ENCODE measurements around the gene HSPB6.

HSPB6 gene

DNA sequence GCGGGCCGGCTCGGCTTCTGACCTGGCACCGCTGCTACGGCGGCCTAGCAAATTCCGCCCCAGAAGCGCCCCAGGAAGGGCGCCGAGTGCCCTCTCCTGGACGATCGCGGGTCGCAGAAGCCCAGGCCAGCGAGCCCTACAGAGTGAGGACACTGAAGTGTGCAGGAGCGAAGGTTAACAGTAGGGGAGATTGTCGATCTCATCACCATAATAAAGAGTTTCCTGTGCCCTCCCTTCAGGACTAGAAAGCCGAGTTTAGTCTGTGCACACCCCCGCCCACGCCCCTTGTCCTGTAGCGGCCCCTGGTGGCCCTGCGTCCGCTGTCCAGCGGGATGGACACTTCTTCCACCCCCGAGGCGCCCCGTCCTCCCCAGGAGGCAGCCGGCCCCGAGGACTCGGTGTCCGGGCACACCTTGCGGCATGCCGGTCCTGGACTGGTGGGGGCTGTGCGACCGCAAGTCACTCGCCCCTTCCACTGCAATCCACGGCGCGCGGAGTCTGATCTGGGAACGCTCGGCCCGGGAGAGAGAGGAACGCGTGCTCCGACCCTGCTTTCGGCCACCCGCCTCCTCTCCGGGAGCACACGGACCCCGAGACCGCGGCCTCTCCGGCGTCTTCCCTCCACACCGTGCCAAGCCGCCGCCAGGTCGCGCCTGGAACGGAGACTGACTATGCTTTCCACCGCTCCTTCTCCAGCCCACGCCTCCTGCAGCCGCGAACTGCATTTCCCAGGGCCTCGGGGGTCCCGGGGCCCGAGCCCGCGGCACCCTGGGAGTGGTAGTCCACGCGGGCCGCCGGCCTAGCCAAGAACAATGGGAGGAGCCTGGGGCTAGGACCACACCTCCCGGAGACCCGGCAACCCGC, 39.8 kb downstream of the HSPB6 start:
- DNase-seq (ENCODE audit: low read depth): peak; percentile 96

DNA sequence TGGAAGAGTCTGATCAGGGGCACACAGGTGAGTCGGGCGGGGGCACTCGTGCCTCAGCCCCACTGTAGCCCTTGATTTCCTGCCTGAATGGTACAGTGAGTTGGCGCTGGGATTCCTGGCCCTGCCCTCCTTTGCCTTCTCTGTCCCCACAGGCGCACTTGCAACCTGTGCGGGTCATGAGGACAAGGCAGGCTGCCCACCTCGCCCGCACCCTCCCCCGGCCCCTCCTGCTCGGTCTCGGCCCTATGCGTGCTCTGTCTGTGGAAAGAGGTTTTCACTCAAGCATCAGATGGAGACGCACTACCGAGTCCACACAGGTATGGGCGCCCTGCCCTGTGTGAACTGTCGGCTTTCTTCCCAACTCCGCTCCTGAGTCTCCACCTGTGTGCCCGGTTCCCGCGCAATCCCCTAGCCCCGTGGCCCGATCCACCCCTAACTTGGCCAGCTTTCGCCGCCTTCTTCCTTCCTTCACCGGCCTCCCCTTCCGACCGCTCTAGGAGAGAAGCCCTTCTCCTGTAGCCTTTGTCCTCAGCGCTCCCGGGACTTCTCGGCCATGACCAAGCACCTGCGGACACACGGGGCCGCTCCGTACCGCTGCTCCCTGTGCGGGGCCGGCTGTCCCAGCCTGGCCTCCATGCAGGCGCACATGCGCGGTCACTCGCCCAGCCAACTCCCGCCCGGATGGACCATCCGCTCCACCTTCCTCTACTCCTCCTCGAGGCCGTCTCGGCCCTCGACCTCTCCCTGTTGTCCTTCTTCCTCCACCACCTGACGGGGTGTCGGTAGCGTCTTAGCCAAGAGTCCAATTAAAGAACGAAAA, 40.6 kb downstream of the HSPB6 start:
- no peak for DNase-seq (ENCODE audit: low read depth)

DNA sequence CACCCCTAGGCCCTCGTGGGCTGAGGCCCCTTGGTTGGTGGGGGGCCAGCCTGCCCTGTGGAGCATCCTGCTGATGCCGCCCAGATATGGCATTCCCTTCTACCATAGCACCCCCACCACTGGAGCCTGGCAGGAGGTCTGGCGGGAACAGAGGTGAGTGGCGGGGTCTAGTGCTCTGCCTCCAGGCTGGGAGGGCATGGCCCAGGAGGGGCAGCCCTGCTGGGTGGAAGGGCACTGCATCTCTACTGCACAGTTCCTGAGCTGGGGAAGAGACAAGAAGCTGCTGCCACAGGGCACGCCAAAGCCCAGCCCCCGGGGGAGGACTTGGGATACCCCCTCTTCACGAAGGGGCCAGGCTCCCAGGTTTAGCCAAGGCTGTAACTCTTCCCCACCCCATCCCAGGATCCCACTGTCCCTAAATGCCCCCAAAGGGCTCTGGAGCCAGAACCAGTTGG, 41.4 kb downstream of the HSPB6 start:
- DNase-seq (ENCODE audit: low read depth): no peak

DNA sequence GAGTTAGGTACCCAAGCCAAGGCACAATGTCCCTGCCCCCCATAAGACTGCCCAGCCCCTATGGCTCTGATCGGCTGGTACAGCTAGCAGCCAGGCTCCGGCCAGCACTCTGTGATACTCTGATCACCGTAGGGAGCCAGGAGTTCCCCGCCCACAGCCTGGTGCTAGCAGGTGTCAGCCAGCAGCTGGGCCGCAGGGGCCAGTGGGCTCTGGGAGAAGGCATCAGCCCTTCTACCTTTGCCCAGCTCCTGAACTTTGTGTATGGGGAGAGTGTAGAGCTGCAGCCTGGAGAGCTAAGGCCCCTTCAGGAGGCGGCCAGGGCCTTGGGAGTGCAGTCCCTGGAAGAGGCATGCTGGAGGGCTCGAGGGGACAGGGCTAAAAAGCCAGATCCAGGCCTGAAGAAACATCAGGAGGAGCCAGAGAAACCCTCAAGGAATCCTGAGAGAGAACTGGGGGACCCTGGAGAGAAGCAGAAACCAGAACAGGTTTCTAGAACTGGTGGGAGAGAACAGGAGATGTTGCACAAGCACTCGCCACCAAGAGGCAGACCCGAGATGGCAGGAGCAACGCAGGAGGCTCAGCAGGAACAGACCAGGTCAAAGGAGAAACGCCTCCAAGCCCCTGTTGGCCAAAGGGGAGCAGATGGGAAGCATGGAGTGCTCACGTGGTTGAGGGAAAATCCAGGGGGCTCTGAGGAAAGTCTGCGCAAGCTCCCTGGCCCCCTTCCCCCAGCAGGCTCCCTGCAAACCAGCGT, 42.1 kb downstream of the HSPB6 start:
- DNase-seq (ENCODE audit: low read depth): no peak

DNA sequence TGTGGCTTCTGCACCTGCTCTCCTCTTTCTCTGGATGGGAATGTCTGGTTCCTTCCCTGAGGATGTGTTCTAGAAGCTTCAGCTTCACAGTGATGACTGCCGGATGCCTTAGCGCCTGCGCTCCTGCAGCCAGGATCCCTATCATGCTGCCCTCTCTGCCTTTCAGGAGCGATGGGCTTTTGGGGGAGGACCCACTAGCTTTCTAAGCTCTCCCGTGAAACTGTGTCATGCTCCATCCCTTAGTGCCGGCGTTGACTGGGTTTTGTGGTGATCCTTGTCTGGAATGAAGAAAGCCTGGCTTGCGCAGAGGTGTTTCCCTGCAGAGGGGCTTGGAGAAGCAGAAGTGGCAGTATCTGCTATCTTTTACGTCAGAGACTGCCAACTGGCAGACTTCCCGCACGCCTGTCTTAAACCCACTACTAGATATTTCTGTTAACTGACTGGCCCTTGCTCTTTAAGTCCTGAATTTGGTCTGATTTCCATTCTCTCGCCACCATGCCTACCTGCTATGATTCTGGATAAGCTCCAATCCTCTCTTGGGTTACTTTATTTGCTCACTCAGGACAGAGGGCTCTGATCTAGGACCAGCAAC, 42.8 kb downstream of the HSPB6 start:
- no peak for DNase-seq (ENCODE audit: low read depth)

DNA sequence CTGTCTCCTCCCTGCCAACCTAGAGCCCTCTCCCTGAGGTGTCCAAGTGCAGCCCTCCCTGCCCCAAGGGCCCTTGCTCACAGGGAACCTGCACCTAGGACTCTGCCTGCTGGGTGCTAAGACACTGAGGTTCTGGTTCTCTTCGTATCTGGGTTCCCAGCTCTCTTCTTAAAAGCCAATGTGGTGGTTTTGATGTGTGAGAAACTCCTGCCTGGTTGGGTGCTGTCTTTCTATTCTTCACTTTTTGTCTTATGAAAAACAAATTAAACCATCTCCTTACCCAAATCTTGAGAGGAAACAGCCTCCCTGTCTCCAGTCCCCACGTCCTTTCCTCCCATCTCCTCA, 43.4 kb downstream of the HSPB6 start:
- DNase-seq (ENCODE audit: low read depth): no peak

DNA sequence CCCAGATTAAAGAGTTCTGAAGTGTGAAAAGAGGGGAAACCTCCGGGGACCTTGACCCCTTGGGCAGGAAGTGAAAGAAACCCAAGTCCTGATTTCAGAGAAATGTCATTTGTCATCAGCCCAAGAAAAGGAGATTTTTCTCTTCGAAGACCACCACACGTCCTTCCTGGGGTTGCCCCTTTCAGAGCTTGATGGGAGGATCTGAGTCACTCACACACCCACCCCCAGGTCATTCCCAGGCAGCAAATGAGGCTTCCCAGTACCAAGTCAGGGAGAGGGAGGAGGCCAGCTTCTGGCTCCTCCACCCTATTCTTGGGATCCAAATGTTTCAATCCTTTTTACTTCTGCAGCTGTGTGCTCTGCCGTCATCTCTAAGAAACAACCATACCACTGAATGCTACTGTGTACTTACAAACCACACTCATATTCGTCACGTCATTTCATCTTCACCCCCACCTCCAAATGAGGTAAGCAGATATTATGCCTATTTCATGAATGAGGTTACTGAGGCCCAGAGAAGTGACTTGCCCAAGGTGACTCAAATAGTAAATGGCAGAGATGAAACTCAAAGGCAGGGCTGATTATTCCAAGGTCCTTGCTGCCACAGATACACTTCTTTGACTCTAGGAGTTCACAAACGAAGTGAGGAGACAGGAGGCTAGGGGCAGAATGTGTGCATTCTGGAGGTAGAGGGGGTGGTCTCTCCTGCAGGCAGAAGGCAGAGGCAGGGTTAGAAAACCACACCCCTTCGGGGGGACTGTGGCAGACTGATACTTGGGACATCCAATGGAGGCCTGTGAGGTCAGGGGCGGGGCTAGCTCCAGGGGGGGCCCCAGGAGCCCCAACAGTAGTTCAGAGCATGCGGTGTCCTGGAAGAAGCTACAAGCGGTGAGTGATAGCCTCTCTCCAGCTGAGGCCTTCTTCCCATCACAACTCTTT, 44.0 kb downstream of the HSPB6 start:
- no peak for DNase-seq (ENCODE audit: low read depth)

DNA sequence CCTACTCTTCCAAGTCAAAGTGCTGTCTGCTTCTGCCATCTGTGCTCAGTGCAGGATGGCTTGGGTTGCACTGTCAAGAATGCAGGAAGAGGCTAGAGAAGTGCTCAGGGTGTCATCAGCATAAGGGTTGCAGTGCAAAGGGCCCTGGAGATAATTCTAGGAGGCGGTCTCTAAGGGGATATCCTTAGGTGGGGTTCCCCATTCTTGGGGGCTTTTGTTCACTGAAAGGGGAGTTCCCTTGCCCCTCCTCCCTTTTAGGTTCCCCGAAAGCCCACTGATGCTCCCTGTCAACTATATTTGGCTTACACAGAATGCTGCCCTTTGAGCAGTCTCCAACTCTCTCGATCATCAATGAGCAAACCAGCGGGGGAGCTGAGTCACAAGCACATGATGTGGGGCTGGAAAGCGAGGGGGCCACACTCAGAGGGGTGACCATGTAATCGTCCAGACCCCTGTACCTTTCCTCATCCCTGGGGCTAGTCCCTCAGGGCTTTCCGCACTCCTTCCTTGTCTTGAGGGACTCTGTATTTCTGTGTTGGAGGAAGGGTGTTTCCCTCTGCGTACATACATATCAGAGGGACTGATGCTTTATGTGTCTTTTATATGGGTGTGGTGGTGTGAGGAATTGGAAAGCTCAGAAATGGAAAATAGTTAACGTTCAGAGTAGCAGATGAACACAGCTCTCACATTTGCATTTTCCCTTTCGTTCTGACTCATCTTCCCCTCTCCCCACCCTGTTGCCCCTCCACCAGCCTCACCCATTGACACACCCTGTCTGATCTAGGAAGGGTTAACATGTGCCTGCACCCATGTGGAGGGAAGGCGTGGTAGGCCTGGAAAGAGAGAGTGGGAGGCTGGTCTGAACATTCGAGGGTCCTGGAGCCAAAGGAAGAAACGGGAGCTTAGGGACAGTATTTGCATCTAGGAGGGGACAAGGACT, 45.8 kb downstream of the HSPB6 start:
- DNase-seq (ENCODE audit: low read depth): no peak

DNA sequence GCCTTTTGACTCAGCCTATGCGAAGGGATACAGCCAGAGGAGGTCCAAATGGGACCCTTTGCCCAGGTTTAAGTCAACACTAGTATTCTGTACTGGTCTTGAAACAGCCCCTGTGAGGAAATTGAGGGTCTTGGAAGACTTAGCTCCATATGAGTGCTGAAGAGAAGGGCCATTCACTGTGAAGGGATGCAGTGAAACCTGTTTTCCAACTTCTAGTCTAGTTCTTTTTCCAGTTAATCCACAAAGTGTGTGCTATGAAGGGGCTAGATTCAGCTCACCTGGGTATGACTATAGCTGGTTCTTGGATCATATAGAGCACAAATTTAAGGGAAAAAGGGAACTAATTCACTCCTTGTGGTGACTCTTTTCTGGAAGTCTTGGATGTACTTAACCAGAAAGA, 48.4 kb downstream of the HSPB6 start:
- DNase-seq (ENCODE audit: low read depth): no peak
